NCI-H1048 (cell line): ENCODE data around the gene CD34.

ENCODE experiments used
- DNase-seq: peaks from one replicate; lab custom pipeline; 2025; lab: John Stamatoyannopoulos, UW

Gene CD34

GRCh38 chr1:207853372-207853757 lies 57.6 kb downstream of the CD34 start:
- no peak for DNase-seq

- no peak for DNase-seq
These were observed 58.2 kb downstream of the CD34 start for GRCh38 chr1:207852576-207853371.

GRCh38 chr1:207851696-207852095 lies 59.2 kb downstream of the CD34 start:
- DNase-seq: no peak

DNA sequence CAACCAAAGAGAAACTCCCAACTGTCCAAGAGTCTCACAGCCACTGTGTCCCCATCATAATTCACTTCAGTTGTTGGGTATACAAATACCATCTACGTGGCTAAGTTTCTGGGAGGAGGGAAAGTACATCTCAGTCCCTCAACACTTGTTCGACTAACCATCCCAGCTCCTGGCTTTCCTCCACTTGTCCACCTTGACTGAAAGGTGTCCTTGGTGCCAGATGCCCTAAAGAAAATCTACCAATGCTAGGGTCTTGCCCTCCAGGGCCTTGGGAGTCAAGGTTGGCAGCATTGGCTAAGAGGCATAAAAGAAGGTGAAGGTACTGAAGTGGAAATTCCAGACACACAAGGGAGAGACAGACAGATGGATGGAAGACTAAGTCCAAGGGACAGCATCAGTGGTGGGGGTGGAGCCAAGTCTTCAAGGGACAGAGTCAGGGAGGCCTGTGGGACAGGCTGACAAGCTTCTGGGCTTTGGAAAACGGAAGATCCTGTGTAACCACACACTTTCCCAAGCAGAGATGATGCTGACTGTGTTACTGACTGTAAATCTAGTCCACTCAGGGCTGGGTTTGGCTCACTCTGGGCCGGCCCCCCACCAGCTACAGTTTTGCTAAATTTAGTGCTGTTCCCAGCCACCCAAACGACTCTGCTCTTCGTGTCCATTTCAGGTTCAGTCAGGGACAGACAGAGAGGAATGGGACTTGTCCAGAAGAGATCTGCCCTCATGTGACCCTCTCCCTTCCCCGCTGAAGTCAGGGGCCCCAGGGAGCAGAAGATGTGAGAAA lies 60.1 kb downstream of the CD34 start:
- DNase-seq: no peak

- DNase-seq: no peak
These were observed 61.3 kb downstream of the CD34 start for GRCh38 chr1:207849646-207850045.

DNA sequence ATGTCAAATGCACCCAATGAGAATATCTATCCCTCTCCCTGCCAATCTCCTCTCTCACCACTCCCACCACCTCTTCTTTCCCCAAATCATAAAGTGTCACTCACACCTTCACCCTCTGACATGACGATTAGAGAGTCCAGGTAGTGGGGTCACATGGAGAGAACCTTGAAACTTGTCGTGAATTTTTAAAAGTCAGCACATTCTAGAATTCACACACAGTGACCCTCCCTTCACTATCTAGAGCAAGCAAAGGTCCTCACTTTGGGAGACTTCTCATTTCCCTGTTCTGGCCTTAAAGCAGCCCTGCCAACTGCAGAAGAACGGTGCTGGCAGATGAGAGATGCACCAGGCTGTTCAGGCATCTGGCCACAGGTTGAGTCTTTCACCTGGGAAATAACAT lies 61.9 kb downstream of the CD34 start:
- DNase-seq: no peak

- DNase-seq: no peak
These were observed 62.7 kb downstream of the CD34 start for GRCh38 chr1:207848234-207848633.

DNA sequence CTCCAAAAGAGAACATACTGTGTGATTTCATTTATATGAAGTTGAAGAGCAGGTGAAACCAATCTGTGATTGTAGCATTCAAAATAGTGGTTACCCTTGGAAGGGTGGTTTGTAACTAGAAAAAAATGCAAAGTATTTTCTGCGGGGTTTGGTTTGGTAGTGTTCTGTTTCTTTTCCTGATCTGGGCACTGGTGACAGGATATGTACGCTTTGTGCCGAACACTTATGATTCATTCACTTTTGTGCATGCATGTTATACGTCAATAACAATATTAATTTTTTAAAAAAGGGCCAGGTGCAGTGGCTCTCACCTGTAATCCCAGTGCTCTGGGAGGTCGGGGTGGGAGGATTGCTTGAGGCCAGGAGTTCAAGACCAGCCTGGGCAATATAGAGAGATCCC lies 63.8 kb downstream of the CD34 start:
- DNase-seq: no peak

- DNase-seq: no peak
These were observed 65.8 kb downstream of the CD34 start for GRCh38 chr1:207845109-207845508.

GRCh38 chr1:207844371-207844770 lies 66.6 kb downstream of the CD34 start:
- no peak for DNase-seq

DNA sequence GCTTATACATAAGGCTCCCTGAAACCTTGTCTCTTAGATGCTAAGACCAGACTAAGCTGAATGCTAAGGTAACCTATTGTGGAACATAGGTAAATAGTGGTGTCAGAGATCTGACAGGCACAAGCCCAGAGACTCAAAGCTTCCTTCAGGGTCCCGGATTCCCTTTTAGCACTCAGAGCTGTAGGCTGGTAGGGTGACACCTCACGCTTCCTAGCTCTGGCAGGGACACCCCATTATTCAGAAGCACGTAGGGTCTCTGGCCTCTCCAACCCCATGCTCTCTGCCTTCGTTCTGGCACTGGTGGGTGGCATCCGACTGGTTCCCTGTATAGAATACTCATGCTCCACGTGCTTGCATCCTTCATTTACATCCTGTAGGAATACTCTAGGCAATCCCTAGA lies 68.4 kb downstream of the CD34 start:
- DNase-seq: no peak

- DNase-seq: no peak
These were observed 69.0 kb downstream of the CD34 start for GRCh38 chr1:207841901-207842300.

DNA sequence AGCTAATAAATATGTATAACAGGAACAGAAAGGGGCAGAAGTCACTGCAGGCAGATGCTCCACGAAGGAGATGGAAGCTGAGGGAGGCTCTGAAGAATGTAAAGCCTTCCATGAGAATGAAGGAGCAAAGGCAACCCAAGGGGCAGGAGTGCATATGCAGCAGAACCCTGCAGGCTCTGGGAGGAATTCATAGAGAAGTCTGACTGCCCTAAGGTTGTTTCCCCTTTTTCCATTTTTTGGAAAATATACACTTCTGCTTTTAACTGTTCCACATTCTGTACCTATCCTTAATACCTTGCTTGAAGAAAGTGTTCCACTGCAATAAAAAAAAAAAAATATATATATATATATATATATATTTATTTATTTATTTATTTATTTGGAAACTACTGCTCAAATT lies 69.6 kb downstream of the CD34 start:
- no peak for DNase-seq

- DNase-seq: no peak
These were observed 70.5 kb downstream of the CD34 start for GRCh38 chr1:207840380-207840779.

GRCh38 chr1:207839083-207839413 lies 71.9 kb downstream of the CD34 start:
- DNase-seq: no peak

- DNase-seq: no peak
These were observed 72.5 kb downstream of the CD34 start for GRCh38 chr1:207838156-207839082.

DNA sequence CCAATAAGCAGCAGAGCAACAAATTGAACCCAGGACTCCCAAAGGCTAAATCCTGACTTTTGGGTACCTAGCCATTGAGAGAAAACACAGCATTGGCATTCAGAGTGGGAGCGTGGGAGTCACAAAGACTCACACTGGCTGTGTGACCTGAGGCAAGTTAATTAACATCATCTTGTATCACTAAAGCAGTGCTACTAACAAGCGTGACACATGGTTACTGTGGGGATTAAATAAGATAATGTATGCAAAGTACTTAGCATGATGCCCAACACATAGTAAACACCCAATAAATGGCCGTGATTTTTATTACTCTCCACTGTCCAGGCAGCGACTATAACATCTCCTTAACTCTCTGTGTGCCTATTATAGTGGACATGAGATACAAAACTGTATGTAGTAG lies 73.3 kb downstream of the CD34 start:
- no peak for DNase-seq

DNA sequence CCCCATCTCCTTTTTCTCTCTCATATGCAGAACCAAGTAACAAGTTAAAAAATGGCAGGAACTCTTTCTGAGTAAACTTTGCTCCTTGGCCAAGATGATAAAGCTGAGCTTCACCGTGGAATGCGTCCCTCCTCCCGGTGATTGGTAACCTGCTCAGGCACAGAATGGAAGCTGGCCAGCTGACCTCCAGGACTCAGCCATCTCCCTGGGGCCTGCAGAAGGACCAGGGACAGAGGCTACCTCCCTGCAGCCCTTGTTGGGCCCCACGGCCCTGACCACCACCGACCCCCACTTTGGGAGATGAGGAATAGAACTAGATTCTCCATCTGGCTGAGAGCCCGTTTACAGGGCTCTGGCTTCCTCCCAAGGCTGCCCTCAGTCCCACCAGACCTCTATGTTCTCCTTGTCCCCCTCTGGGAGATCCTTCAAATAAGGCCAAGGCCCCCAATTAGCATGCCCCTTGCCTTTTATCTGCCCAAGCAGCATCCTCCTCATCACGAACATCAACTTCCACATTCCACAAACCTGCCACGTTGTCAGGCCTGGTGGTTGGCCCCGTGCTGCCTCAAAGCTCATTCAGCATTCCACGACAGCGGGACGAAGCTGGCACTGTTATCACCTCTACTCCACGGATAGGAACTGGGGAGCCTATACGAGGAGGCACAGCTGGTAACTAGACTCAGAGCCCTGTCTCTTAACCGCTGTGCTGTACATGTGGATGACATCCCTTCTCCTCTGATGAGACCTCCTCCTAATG lies 74.2 kb downstream of the CD34 start:
- DNase-seq: no peak

GRCh38 chr1:207835958-207836357 lies 75.0 kb downstream of the CD34 start:
- DNase-seq: no peak

DNA sequence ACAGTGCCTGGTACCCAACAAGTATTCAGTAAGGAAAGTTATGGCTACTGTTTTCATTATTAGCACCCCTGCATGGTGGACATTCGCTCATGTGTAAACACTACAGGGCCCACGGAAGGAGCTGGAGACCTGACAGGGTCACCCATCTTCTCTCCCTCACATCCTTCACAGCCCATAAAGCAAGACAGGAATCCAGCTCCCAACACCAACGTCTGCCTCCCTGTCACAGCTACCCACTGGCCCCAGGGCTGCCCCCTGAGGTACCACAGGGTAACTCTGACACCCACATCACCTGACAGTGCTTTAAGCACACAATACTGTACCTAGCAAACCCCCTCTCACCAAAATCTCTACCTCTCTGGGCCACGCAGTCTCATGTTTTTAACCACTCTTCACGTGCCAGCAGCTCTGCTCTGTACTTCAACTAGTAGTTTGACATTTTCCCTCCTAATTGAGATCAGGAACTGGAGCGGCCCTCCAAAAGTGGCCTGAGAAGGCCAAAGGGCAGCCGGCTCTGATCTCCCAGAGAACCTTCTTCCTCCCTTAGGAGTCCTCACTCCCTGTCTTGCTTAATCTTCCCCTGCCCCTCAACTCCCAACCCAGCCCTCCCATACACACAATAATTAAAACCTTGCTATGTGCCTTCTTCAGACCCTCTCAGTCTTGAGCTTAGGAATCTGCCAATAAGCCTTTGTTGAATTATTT lies 76.8 kb downstream of the CD34 start:
- no peak for DNase-seq

- no peak for DNase-seq
These were observed 77.5 kb downstream of the CD34 start for GRCh38 chr1:207833381-207833780.
